Stimulated activated CD8-positive, alpha-beta memory T cell treated with anti-CD3 and anti-CD28 coated beads, Interleukin-15, amount 100 ng/mL, for 1 hour (primary cell): ENCODE data around the gene IRGC.
"Not testable (repeated sequence)": the region's sequence is repeated elsewhere in the genome, so short reads cannot be mapped to it uniquely, and the experiment has no call there.

Experiments used
- DNase-seq: peaks from one replicate; pipeline ENCODE4 v3.0.0-alpha.2; 2020; ENCODE audit warnings: low read depth

Gene IRGC

GRCh38 chr19:43715776-43716175 lies at the start of gene IRGC:
Gene IRGC (plus strand): TSS chr19:43716076. CDS start chr19:43718559, 2,483 bp downstream.
- DNase-seq = no peak

GRCh38 chr19:43667126-43667875 lies 48.6 kb upstream of the IRGC start:
- no peak for DNase-seq

- no peak for DNase-seq
Measured at GRCh38 chr19:43667876-43668405, 47.9 kb upstream of the IRGC start.

- DNase-seq = peak; percentile 89
Measured at GRCh38 chr19:43668406-43669109, 47.3 kb upstream of the IRGC start.

- DNase-seq = no peak
Measured at GRCh38 chr19:43672061-43672679, 43.7 kb upstream of the IRGC start.

- no peak for DNase-seq
Measured at GRCh38 chr19:43673637-43674036, 42.2 kb upstream of the IRGC start.

GRCh38 chr19:43674183-43674582 lies 41.7 kb upstream of the IRGC start:
- no peak for DNase-seq

- no peak for DNase-seq
Measured at GRCh38 chr19:43674596-43674995, 41.3 kb upstream of the IRGC start.

GRCh38 chr19:43675269-43675879 lies 40.5 kb upstream of the IRGC start:
- no peak for DNase-seq

GRCh38 chr19:43675906-43676305 lies 40.0 kb upstream of the IRGC start:
- no peak for DNase-seq

GRCh38 chr19:43678512-43679261 lies 37.2 kb upstream of the IRGC start:
- no peak for DNase-seq

GRCh38 chr19:43681821-43682220 lies 34.1 kb upstream of the IRGC start:
- DNase-seq = no peak

- not testable (repeated sequence) for DNase-seq
Measured at GRCh38 chr19:43682269-43682668, 33.6 kb upstream of the IRGC start.

GRCh38 chr19:43682824-43683661 lies 32.8 kb upstream of the IRGC start:
- DNase-seq = no peak

- no peak for DNase-seq
Measured at GRCh38 chr19:43683905-43684304, 32.0 kb upstream of the IRGC start.

GRCh38 chr19:43684326-43684725 lies 31.6 kb upstream of the IRGC start:
- DNase-seq = no peak

- no peak for DNase-seq
Measured at GRCh38 chr19:43687660-43687997, 28.2 kb upstream of the IRGC start.

- DNase-seq = no peak
Measured at GRCh38 chr19:43688059-43688701, 27.7 kb upstream of the IRGC start.

GRCh38 chr19:43690444-43690843 lies 25.4 kb upstream of the IRGC start:
- no peak for DNase-seq

GRCh38 chr19:43690890-43691289 lies 25.0 kb upstream of the IRGC start:
- DNase-seq = no peak
